KMS-11 (cell line): ENCODE measurements around the gene PSMC6.

ENCODE experiments used
- H2AFZ ChIP-seq: fragments of 200-600 bp; sonication (generic); 2 replicates; pipeline ENCODE4 v1.6.1; 2016; ENCODE audit warnings: antibody characterized with exemption, mixed run types, low read depth
- H3K27ac ChIP-seq: fragments of 200-600 bp; sonication (generic); 2 replicates; pipeline ENCODE4 v1.6.1; 2016; ENCODE audit warnings: mild to moderate bottlenecking, mixed run types
- H3K27me3 ChIP-seq: fragments of 200-600 bp; sonication (generic); 2 replicates; pipeline ENCODE4 v1.6.1; 2017; ENCODE audit warnings: mild to moderate bottlenecking, low read depth, mixed run types, moderate library complexity; ENCODE audit not compliant: insufficient read depth
- H3K36me3 ChIP-seq: fragments of 200-600 bp; sonication (generic); 2 replicates; pipeline ENCODE4 v1.6.1; 2017; ENCODE audit warnings: mild to moderate bottlenecking, mixed run types; ENCODE audit not compliant: insufficient read depth
- H3K4me1 ChIP-seq: fragments of 200-600 bp; sonication (generic); 2 replicates; pipeline ENCODE4 v1.6.1; 2016; ENCODE audit warnings: mild to moderate bottlenecking, low read depth, mixed run types; ENCODE audit not compliant: poor library complexity, severe bottlenecking
- H3K4me2 ChIP-seq: fragments of 200-600 bp; sonication (generic); 2 replicates; pipeline ENCODE4 v1.7.0; 2016; ENCODE audit warnings: mild to moderate bottlenecking, mixed run types
- H3K4me3 ChIP-seq: fragments of 200-600 bp; sonication (generic); IDR thresholded peaks from 2 replicates; pipeline ENCODE4 v1.6.1; 2017; ENCODE audit warnings: low read depth, low read length, mixed read lengths; ENCODE audit not compliant: insufficient read depth
- H3K79me2 ChIP-seq: fragments of 200-600 bp; sonication (generic); 2 replicates; pipeline ENCODE4 v1.6.1; 2016; ENCODE audit warnings: low read depth, mixed run types; ENCODE audit not compliant: insufficient read depth
- H3K9ac ChIP-seq: fragments of 200-600 bp; sonication (generic); 2 replicates; pipeline ENCODE4 v1.6.1; 2016; ENCODE audit warnings: mild to moderate bottlenecking, mixed run types
- H4K20me1 ChIP-seq: fragments of 200-600 bp; sonication (generic); 2 replicates; pipeline ENCODE4 v1.6.1; 2016; ENCODE audit warnings: mild to moderate bottlenecking, mixed run types; ENCODE audit not compliant: insufficient read depth
- CTCF ChIP-seq: fragments of 200-600 bp; sonication (generic); conservative IDR thresholded peaks from 2 replicates; pipeline ENCODE4 v1.6.1; 2017; ENCODE audit warnings: low read depth, mild to moderate bottlenecking, antibody characterized with exemption, low read length, moderate library complexity, mixed read lengths

Gene PSMC6

GRCh38 chr14:52690983-52691760, 15.8 kb upstream of the PSMC6 start:
- TF ChIP-seq CTCF = no peak
- Histone ChIP-seq H3K27me3 (no peaks in the 10 kb centered on the region), H3K4me3 (no peak overlapping the region), H3K79me2 (peaks cover 68% of the 10 kb centered on the region), H3K9ac (no peak overlapping the region), H3K27ac (no peak overlapping the region), H2AFZ (no peak overlapping the region), H4K20me1 (peaks cover 10% of the 10 kb centered on the region), H3K4me2 (no peak overlapping the region), H3K36me3 (no peaks in the 10 kb centered on the region), H3K4me1 (peaks cover 35% of the 10 kb centered on the region)

GRCh38 chr14:52692248-52692962, 14.6 kb upstream of the PSMC6 start:
- Histone ChIP-seq H3K4me2 (peak overlapping the region; percentile 13; the same call in 1 of the 2 replicates), H3K4me3 (no peak overlapping the region), H2AFZ (no peak overlapping the region), H3K4me1 (peaks cover 37% of the 10 kb centered on the region), H3K27ac (no peak overlapping the region), H3K9ac (no peak overlapping the region), H3K36me3 (no peaks in the 10 kb centered on the region), H3K27me3 (no peaks in the 10 kb centered on the region), H3K79me2 (peaks cover 68% of the 10 kb centered on the region), H4K20me1 (peaks cover 6% of the 10 kb centered on the region)
- no peak for TF ChIP-seq CTCF

- H3K4me3 ChIP-seq = no peak overlapping the region
- H3K27me3 ChIP-seq = no peaks in the 10 kb centered on the region
- no peak overlapping the region for H2AFZ ChIP-seq
- no peak overlapping the region for H3K4me2 ChIP-seq
- TF ChIP-seq CTCF = no peak
- H3K36me3 ChIP-seq = no peaks in the 10 kb centered on the region
- no peak overlapping the region for H3K9ac ChIP-seq
- H3K4me1 ChIP-seq = peaks cover 37% of the 10 kb centered on the region
- H3K27ac ChIP-seq = no peak overlapping the region
- peaks cover 6% of the 10 kb centered on the region for H4K20me1 ChIP-seq
- peaks cover 66% of the 10 kb centered on the region for H3K79me2 ChIP-seq
Observed at GRCh38 chr14:52693036-52693435, 14.0 kb upstream of the PSMC6 start.

GRCh38 chr14:52693532-52693931, 13.5 kb upstream of the PSMC6 start:
- H3K27ac ChIP-seq = no peak overlapping the region
- no peak overlapping the region for H2AFZ ChIP-seq
- no peaks in the 10 kb centered on the region for H3K36me3 ChIP-seq
- H3K4me1 ChIP-seq = peaks cover 37% of the 10 kb centered on the region
- H3K79me2 ChIP-seq = peaks cover 61% of the 10 kb centered on the region
- no peak overlapping the region for H3K9ac ChIP-seq
- no peak overlapping the region for H3K4me3 ChIP-seq
- peaks cover 6% of the 10 kb centered on the region for H4K20me1 ChIP-seq
- peak overlapping the region; percentile 42; the same call in 1 of the 2 replicates for H3K4me2 ChIP-seq
- H3K27me3 ChIP-seq = no peaks in the 10 kb centered on the region
- TF ChIP-seq CTCF = no peak
